HG02970 (cell line): ENCODE measurements around the gene ZC2HC1C.
A peak's percentile ranks its signal among the peaks of the same experiment; 100 is the strongest.
"Not testable (repeated sequence)": the region's sequence is repeated elsewhere in the genome, so short reads cannot be mapped to it uniquely, and the experiment has no call there.

Experiments used
- ATAC-seq: cut with Tn5 transposase; IDR thresholded peaks from one replicate; pipeline ENCODE4 v1.9.1; 2021; ENCODE audit warnings: mild to moderate bottlenecking, moderate library complexity, moderate number of reproducible peaks; ENCODE audit not compliant: unreplicated experiment, low FRiP score

The ZC2HC1C gene

GRCh38 chr14:75090353-75090752, 20.9 kb downstream of the ZC2HC1C start:
- ATAC-seq = no peak

- ATAC-seq = no peak
These were observed 21.8 kb downstream of the ZC2HC1C start for GRCh38 chr14:75091251-75091650.

- no peak for ATAC-seq
These were observed 23.3 kb downstream of the ZC2HC1C start for GRCh38 chr14:75092698-75093097.

GRCh38 chr14:75094896-75095295, 25.5 kb downstream of the ZC2HC1C start:
- no peak for ATAC-seq

GRCh38 chr14:75095690-75096089, 26.2 kb downstream of the ZC2HC1C start:
- no peak for ATAC-seq

GRCh38 chr14:75096959-75097358, 27.5 kb downstream of the ZC2HC1C start:
- ATAC-seq = no peak

GRCh38 chr14:75098212-75098611, 28.8 kb downstream of the ZC2HC1C start:
- ATAC-seq = no peak

GRCh38 chr14:75098682-75099081, 29.2 kb downstream of the ZC2HC1C start:
- ATAC-seq = no peak

- no peak for ATAC-seq
These were observed 32.0 kb downstream of the ZC2HC1C start for GRCh38 chr14:75101491-75101890.

GRCh38 chr14:75107186-75107585, 37.7 kb downstream of the ZC2HC1C start:
- ATAC-seq = no peak

GRCh38 chr14:75109877-75110276, 40.4 kb downstream of the ZC2HC1C start:
- no peak for ATAC-seq

GRCh38 chr14:75113932-75114539, 44.6 kb downstream of the ZC2HC1C start:
- no peak for ATAC-seq

GRCh38 chr14:75119056-75119455, 49.6 kb downstream of the ZC2HC1C start:
- no peak for ATAC-seq

- no peak for ATAC-seq
These were observed 51.3 kb downstream of the ZC2HC1C start for GRCh38 chr14:75120541-75121291.

- ATAC-seq = no peak
These were observed 52.1 kb downstream of the ZC2HC1C start for GRCh38 chr14:75121552-75121951.

GRCh38 chr14:75123991-75124390, 54.5 kb downstream of the ZC2HC1C start:
- ATAC-seq = no peak

- no peak for ATAC-seq
These were observed 56.2 kb downstream of the ZC2HC1C start for GRCh38 chr14:75125617-75126016.

- ATAC-seq = no peak
These were observed 56.7 kb downstream of the ZC2HC1C start for GRCh38 chr14:75126121-75126544.

- peak; percentile 56 for ATAC-seq
These were observed 57.4 kb downstream of the ZC2HC1C start, which contains the start of gene NEK9 for GRCh38 chr14:75126679-75127473. TSS of gene NEK9 (minus strand) at chr14:75127048. CDS start at chr14:75126921, 127 bp downstream.

GRCh38 chr14:75127474-75127820, 58.0 kb downstream of the ZC2HC1C start:
- not testable (repeated sequence) for ATAC-seq

- ATAC-seq = no peak
These were observed 58.6 kb downstream of the ZC2HC1C start for GRCh38 chr14:75127903-75128595.
